AG08395 (cell line): ENCODE results near the gene TIAM1.

ENCODE experiments used
- DNase-seq: peaks from one replicate; pipeline ENCODE4 v3.0.0; 2012; ENCODE audit warnings: mixed read lengths, low spot score

TIAM1 gene

DNA sequence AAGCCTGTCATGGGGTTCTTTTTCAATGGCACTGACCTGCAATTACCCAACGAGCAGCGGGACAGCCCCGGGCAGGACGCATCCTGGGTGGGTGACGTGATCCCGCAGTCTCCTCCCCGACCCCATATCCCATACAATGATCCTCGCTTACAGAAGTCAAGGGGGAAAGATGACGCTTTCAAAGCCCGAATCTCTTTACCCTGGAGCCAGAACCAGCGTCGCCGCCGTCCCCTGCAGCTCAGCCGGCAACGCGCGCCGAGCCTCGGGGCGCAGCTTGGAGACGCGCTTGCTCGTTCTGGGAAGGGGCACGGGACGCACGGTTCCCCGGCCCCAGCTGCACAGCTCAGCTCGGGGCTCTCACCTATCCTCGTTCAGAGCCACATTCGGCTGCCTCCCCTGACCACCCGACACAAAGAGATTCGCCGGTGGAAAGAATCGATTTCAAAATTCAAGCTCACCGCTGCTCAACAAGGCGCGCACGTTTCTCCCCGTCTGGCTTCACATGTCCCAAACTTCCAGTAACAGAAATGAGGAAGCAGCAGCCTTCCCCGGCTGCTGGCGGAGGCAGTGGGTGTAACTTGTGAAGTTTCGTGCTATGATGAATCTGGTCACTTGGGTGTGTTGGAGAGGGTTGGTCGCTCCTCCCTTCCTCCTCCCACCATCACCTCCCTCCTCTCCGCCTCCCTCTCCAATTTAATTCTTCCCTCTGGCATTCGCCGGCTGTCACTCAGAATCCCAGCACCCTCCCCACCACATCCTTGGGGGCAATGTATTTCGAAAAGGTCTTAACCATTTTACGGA lies at the start of gene TIAM1:
Gene TIAM1 (minus strand): TSS at position 582 of the 801 bp plus-strand sequence. CDS start 77,289 bp downstream, outside the sequence.
- DNase-seq = peak; percentile 39

- DNase-seq = no peak
These were observed 43.6 kb upstream of the TIAM1 start for GRCh38 chr21:31387560-31388186.

DNA sequence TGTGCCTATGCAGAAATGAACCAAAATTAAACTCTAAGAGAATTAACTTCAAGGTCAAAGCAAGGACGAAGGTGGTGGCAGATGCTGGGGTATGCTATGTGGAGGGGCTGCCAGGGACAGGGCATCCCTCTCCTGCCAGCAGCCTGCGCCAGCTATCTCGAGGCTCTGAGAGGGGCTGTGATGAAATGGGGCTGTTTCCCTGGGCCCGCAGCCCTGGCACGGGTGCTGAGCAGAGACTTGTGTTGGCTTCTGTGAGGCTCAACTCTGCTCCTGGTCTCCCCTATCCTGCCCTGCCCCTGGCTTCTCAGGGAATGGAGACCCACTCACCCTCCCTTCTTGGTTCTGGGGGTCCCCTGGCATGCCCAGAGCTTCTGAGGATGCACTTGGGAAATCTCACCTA lies 41.9 kb upstream of the TIAM1 start:
- DNase-seq = no peak

- DNase-seq = no peak
These were observed 39.7 kb upstream of the TIAM1 start for GRCh38 chr21:31383770-31384169.

DNA sequence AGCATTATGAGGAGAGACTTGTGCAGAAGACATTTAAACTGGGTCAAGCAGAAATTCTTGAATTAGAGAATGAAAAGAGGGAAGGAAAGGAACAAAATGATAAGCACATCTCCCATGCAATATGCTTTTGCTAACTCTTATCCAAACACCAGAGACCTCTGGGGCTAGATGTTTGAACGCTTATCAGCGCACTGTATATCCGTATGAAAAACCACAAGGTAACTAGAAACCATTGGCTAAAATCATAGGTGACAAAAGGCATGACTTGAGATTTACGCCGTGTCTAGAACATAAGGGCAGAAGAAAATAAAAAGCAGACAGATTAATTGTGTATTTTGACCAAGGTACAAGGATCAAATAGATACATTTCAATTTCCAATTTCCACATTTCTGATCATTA lies 38.0 kb upstream of the TIAM1 start:
- no peak for DNase-seq

DNA sequence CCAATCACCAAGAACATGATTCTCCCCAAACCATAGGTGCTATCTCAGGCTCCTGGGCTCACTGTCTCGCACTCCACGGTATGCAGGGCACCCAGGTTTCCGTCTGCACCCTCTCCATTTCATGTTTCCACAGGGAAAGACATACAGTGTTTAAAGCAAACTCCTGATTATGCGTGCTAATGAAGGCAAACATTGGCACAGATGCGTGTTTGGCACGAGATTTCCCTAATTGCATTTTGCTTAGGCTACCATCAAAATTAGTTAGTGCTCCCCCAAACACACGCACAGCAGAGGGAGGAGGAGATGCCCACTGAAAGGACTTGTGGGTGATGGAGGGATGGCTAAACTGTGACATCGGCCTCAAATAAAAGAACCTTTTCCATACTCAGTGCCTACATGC lies 32.2 kb upstream of the TIAM1 start:
- DNase-seq = no peak

DNA sequence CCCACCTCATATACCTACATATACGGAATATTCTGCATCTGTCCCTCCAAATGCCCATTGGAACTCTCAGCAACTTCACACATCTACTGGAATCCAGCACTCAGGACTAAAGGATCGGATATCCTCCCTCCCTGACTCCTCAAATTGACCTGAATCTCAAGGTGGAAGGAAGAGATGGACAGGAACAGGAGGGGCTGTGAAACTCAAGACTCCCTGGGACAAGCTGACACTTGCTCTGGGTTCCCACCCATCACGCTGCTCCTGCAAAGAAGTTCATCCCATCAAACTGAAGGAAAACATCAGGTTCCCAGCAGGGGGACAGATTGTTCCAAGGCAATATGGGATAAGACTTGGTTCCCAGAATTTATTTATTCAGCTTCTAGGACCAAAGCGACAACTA lies 30.3 kb upstream of the TIAM1 start:
- no peak for DNase-seq

GRCh38 chr21:31372471-31372765 lies 28.4 kb upstream of the TIAM1 start:
- DNase-seq = no peak

DNA sequence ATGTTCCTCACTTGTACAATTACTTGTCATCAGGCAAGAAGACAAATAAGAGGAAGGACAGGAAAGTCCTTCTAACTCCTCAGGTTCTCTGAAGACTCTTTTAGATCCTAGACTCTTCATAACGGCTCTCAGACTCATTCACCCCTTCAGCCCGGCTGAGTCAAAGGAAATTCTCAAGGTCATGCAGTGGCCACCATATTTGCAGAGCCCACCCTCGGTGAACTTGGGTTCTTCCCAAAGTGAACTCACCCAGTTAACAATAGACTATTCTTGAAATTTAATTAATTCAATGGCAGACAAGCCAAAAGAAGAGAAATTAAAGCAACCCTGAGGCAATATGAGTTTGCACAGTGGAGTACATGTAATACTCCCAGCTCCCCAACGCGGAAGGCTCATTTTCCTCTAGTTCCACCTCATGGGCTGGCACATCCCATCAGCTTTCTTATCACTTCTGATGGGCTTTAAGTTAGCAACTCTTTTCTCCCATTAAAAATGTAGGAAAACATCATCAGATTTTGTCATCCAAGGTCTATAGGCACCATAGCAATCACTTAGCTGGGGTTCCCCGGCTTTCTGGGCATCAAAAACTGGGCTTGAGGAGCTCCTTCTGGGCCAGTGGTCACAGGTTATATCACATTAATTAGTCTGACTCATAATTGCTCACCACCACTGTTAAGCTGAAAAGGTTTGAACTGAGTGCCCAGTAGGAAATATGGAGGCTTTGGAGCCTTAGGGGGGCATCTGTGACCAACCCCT lies 27.8 kb upstream of the TIAM1 start:
- DNase-seq = no peak

DNA sequence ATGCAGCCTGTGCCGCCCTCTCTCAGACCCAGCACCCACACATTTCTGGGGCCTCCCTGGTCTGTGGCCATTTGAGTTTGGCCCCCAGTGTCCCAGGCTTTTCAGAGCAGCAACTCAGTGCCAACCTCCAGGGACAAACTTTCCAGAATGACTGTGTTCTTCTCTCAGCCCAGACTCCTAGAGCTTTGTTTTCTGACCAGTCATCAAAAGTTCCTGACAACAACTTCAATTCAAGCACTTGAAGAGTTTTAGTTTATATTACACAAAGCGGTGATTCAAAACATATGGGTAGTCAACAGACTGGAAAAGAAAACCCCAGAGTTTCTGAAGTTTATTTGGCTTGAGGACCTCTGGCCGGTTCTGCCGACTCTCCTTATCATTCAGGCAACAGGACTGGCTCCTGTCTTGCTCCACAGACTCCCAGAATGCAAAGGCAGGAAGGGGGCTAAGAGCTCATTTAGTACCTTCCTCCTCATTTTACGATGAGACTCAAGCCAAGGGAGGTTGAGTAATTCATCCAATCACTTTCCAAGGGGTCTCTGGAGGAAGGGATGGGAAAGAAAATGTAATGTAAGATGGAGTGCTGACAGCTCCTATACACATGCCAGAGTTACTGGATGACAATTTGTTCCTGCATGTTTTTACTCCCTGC lies 27.0 kb upstream of the TIAM1 start:
- DNase-seq = no peak

DNA sequence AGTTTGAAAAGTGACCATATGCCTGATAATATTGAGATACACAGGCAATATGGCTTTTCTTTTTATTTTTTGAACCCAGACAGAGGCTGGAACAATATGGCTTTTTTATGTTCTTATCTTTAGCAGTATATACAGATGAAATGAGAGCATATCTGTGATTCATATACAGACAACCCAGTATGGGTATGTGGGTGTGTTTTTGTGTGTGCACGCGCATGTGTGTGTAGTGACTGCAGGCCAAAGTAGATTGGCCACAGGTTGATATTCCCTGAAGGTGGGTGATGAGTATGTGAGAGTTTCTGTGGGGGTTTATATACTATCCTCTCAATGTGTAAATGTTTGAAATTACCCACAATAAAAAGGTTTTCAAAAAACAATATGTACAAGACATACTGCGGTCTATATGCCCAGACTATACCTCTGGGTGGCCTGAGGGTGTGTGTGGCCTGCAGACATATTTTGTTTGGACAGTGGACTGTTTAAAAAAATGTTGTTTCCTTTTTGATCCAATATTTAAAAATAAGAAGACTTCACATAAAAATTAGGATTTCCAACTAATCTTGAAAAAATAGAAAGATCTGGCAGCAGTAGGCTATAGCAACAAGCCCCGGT lies 26.3 kb upstream of the TIAM1 start:
- no peak for DNase-seq

GRCh38 chr21:31368361-31368760 lies 24.3 kb upstream of the TIAM1 start:
- DNase-seq = no peak

DNA sequence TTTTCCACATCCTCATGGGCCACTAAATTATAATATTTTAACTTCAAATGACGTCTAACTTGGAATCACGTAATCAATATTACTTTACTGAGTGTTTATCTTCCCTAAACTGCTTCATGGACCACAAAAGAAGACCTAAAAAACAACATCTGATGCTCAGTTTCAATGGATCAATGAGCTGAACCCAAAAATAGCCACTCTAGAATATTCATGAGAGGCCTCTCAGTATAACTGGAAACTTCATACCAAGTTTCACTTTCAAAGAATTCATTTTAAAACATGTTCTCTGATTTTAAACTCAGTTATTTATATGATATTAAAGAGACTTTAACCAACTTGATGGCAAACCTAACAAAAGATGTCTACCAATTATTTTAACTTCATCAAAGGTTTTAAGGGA lies 23.7 kb upstream of the TIAM1 start:
- no peak for DNase-seq

GRCh38 chr21:31366825-31367224 lies 22.8 kb upstream of the TIAM1 start:
- no peak for DNase-seq

- no peak for DNase-seq
These were observed 20.3 kb upstream of the TIAM1 start for GRCh38 chr21:31364253-31364945.

- no peak for DNase-seq
These were observed 19.7 kb upstream of the TIAM1 start for GRCh38 chr21:31363720-31364119.

DNA sequence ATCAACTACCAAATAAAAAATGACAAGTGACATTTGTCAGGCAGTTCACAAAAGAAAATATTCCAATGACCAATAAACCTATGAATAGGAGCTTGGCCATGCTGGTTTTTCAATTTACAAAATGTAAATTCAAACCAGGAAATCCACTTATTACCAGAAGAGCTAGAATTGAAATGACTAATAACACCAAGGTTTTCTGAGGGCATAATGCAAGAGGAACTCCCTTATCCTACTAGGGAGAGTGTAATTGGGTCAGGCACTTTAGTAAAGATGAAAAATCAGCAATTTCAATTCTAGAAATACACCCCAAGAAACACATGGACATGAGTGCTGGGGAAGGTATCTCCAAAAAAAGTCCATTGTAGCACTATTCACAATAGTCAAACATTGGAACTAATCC lies 16.7 kb upstream of the TIAM1 start:
- no peak for DNase-seq

- no peak for DNase-seq
These were observed 14.1 kb upstream of the TIAM1 start for GRCh38 chr21:31358158-31358557.

DNA sequence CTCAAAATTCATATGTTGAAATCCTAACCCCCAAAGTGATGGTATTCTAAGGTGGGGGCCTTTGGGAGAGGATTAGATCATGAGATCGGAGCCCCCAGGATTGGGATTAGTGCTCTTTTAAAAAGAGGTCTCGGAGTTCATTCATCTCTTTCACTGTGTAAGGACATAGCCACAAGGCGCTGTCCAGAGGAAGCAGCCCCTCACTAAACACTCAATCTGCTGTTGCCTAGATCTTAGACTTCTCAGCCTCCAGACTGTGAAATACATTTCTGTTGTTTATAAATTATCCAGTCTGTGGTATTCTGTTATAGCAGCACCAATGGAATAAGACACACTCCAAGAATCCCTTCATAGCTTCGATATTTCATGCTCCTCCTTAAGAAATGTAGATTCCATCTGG lies 12.4 kb upstream of the TIAM1 start:
- DNase-seq = no peak

GRCh38 chr21:31354604-31355443 lies 10.8 kb upstream of the TIAM1 start:
- DNase-seq = peak; percentile 43

- no peak for DNase-seq
These were observed 10.1 kb upstream of the TIAM1 start for GRCh38 chr21:31354122-31354521.
